ENCODE measurements around the gene INPPL1.

The INPPL1 gene

GRCh38 chr11:72220696-72221363, 3.7 kb upstream of the INPPL1 start:
- H3K27ac ChIP-seq (ENCODE audit: low read length): no peak overlapping the region
- H3K27me3 ChIP-seq (replicated peaks; ENCODE audit: insufficient read depth, low read length): no peaks in the 10 kb centered on the region
- H3K4me2 ChIP-seq (ENCODE audit: low read depth, low read length): no peak overlapping the region
- H2AFZ ChIP-seq (ENCODE audit: low read length): no peak overlapping the region
- DNase-seq: no peak
- peaks cover 17% of the 10 kb centered on the region for H3K79me2 ChIP-seq (ENCODE audit: low read length)
- H3K9me2 ChIP-seq (replicated peaks; ENCODE audit: insufficient read depth, low read length): no peaks in the 10 kb centered on the region
- H3K4me3 ChIP-seq (ENCODE audit: low read length): no peak overlapping the region
- no peaks in the 10 kb centered on the region for H3K36me3 ChIP-seq (replicated peaks; ENCODE audit: insufficient read depth, low read length)
- H3K9me3 ChIP-seq (replicated peaks; ENCODE audit: insufficient read depth, low read length): no peaks in the 10 kb centered on the region
- H3K9ac ChIP-seq (ENCODE audit: low read length): no peak overlapping the region
- no peaks in the 10 kb centered on the region for H4K20me1 ChIP-seq (ENCODE audit: insufficient read depth, low read length)
- peaks cover 16% of the 10 kb centered on the region for H3K4me1 ChIP-seq (ENCODE audit: low read length)
- TF ChIP-seq EZH2 (optimal IDR thresholded peaks at IDR 0.05; ENCODE audit: low read depth, low read length): no peak
- no peak for TF ChIP-seq EZH2phosphoT487 (IDR thresholded peaks at IDR 0.05; ENCODE audit: low read length)
- TF ChIP-seq CTCF (IDR thresholded peaks at IDR 0.05; ENCODE audit: low read length): no peak
- H3F3A ChIP-seq (ENCODE audit: insufficient read depth, low read length): peaks cover 11% of the 10 kb centered on the region; the same call in 1 of the 2 replicates

DNA sequence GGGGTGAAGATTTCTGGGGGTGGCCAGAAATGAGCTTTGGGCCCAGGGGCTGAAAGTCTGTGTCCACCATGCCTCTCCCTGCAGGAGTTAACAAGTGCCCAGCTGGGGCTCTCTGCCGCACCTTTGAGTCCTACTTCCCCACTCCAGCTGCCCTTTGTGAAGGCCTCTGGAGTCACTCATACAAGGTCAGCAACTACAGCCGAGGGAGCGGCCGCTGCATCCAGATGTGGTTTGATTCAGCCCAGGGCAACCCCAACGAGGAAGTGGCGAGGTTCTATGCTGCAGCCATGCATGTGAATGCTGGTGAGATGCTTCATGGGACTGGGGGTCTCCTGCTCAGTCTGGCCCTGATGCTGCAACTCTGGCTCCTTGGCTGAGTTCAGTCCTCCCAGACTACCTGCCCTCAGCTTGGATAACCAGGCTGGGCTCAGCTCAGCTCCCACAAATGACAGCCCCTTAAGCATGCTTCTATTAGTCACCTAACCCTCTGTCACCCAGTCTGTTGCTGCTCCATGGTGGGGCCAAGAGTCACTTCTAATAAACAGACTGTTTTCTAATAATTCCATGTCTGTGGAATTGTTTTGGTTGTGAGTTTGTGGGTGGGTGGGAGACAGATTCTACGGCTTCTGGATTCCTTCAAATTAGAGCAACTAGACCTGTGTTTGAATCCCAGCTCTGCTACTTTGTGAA, 3.0 kb upstream of the INPPL1 start:
- Histone ChIP-seq H3K27me3 (replicated peaks; ENCODE audit: insufficient read depth, low read length) (no peaks in the 10 kb centered on the region), H3K27ac (ENCODE audit: low read length) (no peak overlapping the region), H3K4me2 (ENCODE audit: low read depth, low read length) (no peak overlapping the region), H3K9ac (ENCODE audit: low read length) (no peak overlapping the region), H3K36me3 (replicated peaks; ENCODE audit: insufficient read depth, low read length) (no peaks in the 10 kb centered on the region), H4K20me1 (ENCODE audit: insufficient read depth, low read length) (no peaks in the 10 kb centered on the region), H3K4me1 (ENCODE audit: low read length) (peaks cover 16% of the 10 kb centered on the region), H2AFZ (ENCODE audit: low read length) (no peak overlapping the region), H3F3A (ENCODE audit: insufficient read depth, low read length) (peaks cover 11% of the 10 kb centered on the region; the same call in 1 of the 2 replicates), H3K79me2 (ENCODE audit: low read length) (peaks cover 22% of the 10 kb centered on the region), H3K4me3 (ENCODE audit: low read length) (no peak overlapping the region), H3K9me3 (replicated peaks; ENCODE audit: insufficient read depth, low read length) (no peaks in the 10 kb centered on the region), H3K9me2 (replicated peaks; ENCODE audit: insufficient read depth, low read length) (no peaks in the 10 kb centered on the region)
- DNase-seq: no peak
- TF ChIP-seq EZH2phosphoT487 (IDR thresholded peaks at IDR 0.05; ENCODE audit: low read length): no peak
- TF ChIP-seq CTCF (IDR thresholded peaks at IDR 0.05; ENCODE audit: low read length): no peak
- TF ChIP-seq EZH2 (optimal IDR thresholded peaks at IDR 0.05; ENCODE audit: low read depth, low read length): no peak

DNA sequence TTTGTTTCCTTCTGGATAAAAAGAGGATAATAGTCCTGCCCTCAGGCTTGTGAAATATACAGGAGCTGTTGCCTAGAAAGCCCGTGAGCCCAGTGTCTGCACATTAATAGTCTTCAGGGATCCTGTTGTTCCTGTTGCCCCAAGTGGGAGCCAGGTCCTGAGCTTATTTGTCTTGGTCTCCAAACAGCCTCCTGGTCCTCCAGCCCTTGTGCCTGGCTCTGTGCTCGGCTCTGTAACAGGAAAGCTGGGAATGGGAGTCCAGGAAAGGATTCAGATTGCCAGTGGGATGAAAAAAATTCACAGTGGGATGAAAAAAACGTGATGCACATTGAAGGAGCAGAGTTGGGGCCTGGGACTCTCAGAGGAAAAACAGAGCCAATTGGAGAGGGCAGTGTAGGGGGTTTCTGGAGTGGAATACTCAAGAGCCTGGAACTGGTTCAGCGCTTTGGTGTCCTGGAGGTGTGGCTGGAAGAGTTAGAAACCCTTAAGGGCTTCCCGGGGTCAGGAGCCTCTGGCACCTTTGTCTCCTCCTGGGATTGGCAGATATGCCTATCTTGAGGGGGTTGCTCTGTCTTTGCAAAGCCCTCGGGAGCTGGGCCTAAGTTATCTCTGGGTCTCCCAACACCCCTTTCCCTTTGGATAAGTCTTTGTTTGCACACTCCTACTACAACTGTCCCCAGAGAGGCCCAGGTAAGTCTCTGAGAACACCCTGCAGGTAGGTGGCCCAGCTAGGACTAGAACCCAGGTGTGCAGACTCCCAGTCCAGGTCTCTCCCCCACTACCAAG, 2.3 kb upstream of the INPPL1 start:
- peak overlapping the region; percentile 68 for H2AFZ ChIP-seq (ENCODE audit: low read length)
- H3K4me2 ChIP-seq (ENCODE audit: low read depth, low read length): peak overlapping the region; percentile 85
- no peaks in the 10 kb centered on the region for H4K20me1 ChIP-seq (ENCODE audit: insufficient read depth, low read length)
- H3K4me3 ChIP-seq (ENCODE audit: low read length): peak overlapping the region; percentile 99
- H3K9ac ChIP-seq (ENCODE audit: low read length): peak overlapping the region; percentile 92; the same call in 1 of the 2 replicates
- H3K27ac ChIP-seq (ENCODE audit: low read length): peak overlapping the region; percentile 95; the same call in 1 of the 2 replicates
- H3K36me3 ChIP-seq (replicated peaks; ENCODE audit: insufficient read depth, low read length): no peaks in the 10 kb centered on the region
- no peaks in the 10 kb centered on the region for H3K27me3 ChIP-seq (replicated peaks; ENCODE audit: insufficient read depth, low read length)
- no peaks in the 10 kb centered on the region for H3K9me2 ChIP-seq (replicated peaks; ENCODE audit: insufficient read depth, low read length)
- H3K79me2 ChIP-seq (ENCODE audit: low read length): peaks cover 28% of the 10 kb centered on the region
- peaks cover 11% of the 10 kb centered on the region; the same call in 1 of the 2 replicates for H3F3A ChIP-seq (ENCODE audit: insufficient read depth, low read length)
- no peaks in the 10 kb centered on the region for H3K9me3 ChIP-seq (replicated peaks; ENCODE audit: insufficient read depth, low read length)
- no peak for DNase-seq
- peaks cover 16% of the 10 kb centered on the region for H3K4me1 ChIP-seq (ENCODE audit: low read length)
- TF ChIP-seq CTCF (IDR thresholded peaks at IDR 0.05; ENCODE audit: low read length) (no peak), EZH2 (optimal IDR thresholded peaks at IDR 0.05; ENCODE audit: low read depth, low read length) (no peak), EZH2phosphoT487 (IDR thresholded peaks at IDR 0.05; ENCODE audit: low read length) (no peak)

Data from MM.1S (cell line).